ENCODE data around the gene EPHB2.

- TF ChIP-seq JUN (IDR thresholded peaks at IDR 0.05; ENCODE audit: low read depth, low read length) (no peak), ATF3 (IDR thresholded peaks at IDR 0.05; ENCODE audit: insufficient read depth, low read depth, low read length) (no peak), KDM1A (IDR thresholded peaks at IDR 0.05; ENCODE audit: borderline replicate concordance, low read length) (no peak), CTCF (IDR thresholded peaks at IDR 0.05; ENCODE audit: control extremely low read depth in 1 of 3, insufficient read depth in 1 of 3, low read depth in 1 of 3, low read length in 3 of 3) (no peak)
Measured at GRCh38 chr1:22747021-22747734, 36.5 kb downstream of the EPHB2 start.
